Effector memory CD8-positive, alpha-beta T cell (primary cell): Measurements from ENCODE around the gene DOK4.

Experiments used
- ATAC-seq: fragments of 150-1000 bp; cut with Tn5 transposase; replicated peaks from 2 replicates; pipeline ENCODE4 v1.10.0; 2021; ENCODE audit warnings: mild to moderate bottlenecking, moderate library complexity
- DNase-seq, 3 experiments: peaks; one replicate each; pipeline ENCODE4 v3.0.0; 2021
- H3K27ac Mint-ChIP-seq, 2 donors: one replicate each; pipeline ENCODE4 v1.8.0; 2022; ENCODE audit warnings: mild to moderate bottlenecking in 2 of 2, mixed read lengths in 2 of 2, moderate library complexity in 2 of 2
- H3K27me3 Mint-ChIP-seq, 2 donors: one replicate each; pipeline ENCODE4 v1.8.0; 2022; ENCODE audit warnings: mixed read lengths in 2 of 2
- H3K36me3 Mint-ChIP-seq: one replicate; pipeline ENCODE4 v1.8.0; 2022; ENCODE audit warnings: mild to moderate bottlenecking, moderate library complexity, mixed read lengths; ENCODE audit not compliant: insufficient read depth
- H3K4me1 Mint-ChIP-seq, 2 donors: one replicate each; pipeline ENCODE4 v1.8.0; 2022; ENCODE audit warnings: low read depth in 2 of 2, mixed read lengths in 2 of 2
- H3K4me3 Mint-ChIP-seq, 2 donors: one replicate each; pipeline ENCODE4 v1.8.0; 2022; ENCODE audit warnings: mild to moderate bottlenecking in 2 of 2, mixed read lengths in 2 of 2, moderate library complexity in 2 of 2
- H3K9me3 Mint-ChIP-seq, 2 donors: one replicate each; pipeline ENCODE4 v1.8.0; 2022; ENCODE audit warnings: mixed read lengths in 2 of 2

DOK4 gene

DNA sequence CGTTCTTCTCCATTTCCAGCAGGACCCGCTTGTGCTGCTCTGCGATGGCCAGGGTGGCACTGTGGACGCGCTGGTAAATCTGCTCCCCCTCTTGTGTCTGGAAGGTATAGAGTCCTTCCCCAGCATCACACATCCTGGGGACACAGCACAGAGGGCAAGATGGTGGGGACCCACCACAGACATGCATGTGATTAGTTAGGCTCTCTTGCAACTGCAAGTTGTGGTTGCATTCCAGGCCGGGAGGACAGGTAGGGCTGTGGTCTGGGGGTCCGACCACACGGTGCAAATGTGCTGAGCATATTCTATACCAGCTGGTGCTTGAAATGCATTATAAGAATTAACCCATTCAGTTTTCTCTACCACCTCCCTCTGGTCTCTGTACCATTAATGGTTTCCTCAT, 12.4 kb downstream of the DOK4 start:
- Mint-ChIP-seq H3K4me3 (no peak overlapping the region), H3K27ac (no peak overlapping the region), H3K27me3 (no peaks in the 10 kb centered on the region), H3K36me3 (peaks cover 35% of the 10 kb centered on the region), H3K4me1 (peaks cover 6 to 9% of the 10 kb centered on the region in 2 donors), H3K9me3 (no peaks in the 10 kb centered on the region)
- DNase-seq (no peak), ATAC-seq (no peak)

- ATAC-seq (no peak), DNase-seq (no peak)
- Mint-ChIP-seq H3K27me3 (no peaks in the 10 kb centered on the region), H3K27ac (no peak overlapping the region), H3K36me3 (peaks cover 40% of the 10 kb centered on the region), H3K4me1 (peaks cover 8 to 9% of the 10 kb centered on the region in 2 donors), H3K4me3 (no peak overlapping the region), H3K9me3 (no peaks in the 10 kb centered on the region)
Observed at GRCh38 chr16:57473176-57473840, 13.0 kb downstream of the DOK4 start.

DNA sequence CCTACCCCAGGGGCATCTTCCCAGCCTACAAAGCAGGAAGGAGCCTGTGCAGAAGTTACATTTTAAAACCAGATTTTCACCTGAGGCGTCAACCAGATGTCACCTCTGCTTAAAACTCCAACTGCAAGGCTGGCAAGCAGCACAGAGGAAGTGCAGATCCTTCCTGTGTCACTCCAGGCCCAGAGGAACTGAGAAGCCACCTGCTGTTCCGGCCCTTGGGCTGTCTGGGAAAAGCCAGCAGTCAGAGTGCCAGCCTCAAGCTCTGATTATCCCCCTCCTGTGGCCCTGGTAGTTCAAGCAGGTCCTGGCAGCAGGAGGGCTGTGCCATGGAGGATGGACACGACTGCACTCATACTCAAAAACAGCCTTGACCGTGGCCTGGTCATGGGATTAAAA, 13.6 kb downstream of the DOK4 start:
- Mint-ChIP-seq H3K27ac (peak overlapping the region in 1 of 2 donors; percentile 61), H3K27me3 (no peaks in the 10 kb centered on the region), H3K4me3 (no peak overlapping the region), H3K9me3 (no peaks in the 10 kb centered on the region), H3K4me1 (peaks cover 9 to 13% of the 10 kb centered on the region in 2 donors), H3K36me3 (peaks cover 46% of the 10 kb centered on the region)
- DNase-seq (no peak), ATAC-seq (no peak)

- H3K4me1 Mint-ChIP-seq: peaks cover 9 to 17% of the 10 kb centered on the region in 2 donors
- peak overlapping the region; percentile 9 to 61 for H3K27ac Mint-ChIP-seq
- no peaks in the 10 kb centered on the region for H3K9me3 Mint-ChIP-seq
- DNase-seq (no peak), ATAC-seq (no peak)
- peaks cover 49% of the 10 kb centered on the region for H3K36me3 Mint-ChIP-seq
- H3K4me3 Mint-ChIP-seq: no peak overlapping the region
- H3K27me3 Mint-ChIP-seq: no peaks in the 10 kb centered on the region
Observed at GRCh38 chr16:57471852-57472664, 14.2 kb downstream of the DOK4 start.

DNA sequence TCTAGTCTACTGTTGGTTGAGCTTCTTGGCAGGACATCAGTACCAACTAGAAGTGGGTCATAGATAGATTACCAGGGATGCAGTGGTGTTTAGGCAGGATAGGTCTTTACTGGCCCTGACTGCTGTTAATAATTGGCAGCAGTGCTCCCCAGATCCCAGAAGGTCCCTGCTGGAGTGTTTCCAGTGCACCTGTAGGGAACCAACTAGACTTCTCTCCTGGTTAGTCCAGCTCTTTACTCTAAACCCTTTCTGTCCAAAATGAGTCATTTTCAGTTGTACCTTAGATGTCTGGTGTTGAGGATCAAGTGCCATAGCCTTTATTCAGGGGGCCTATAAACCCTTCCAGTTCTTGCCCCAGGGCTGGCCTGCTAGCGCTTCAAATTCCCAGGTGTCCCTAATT, 15.1 kb downstream of the DOK4 start:
- ATAC-seq (no peak), DNase-seq (no peak)
- Mint-ChIP-seq H3K27me3 (no peaks in the 10 kb centered on the region), H3K27ac (no peak overlapping the region), H3K36me3 (peaks cover 49% of the 10 kb centered on the region), H3K9me3 (no peaks in the 10 kb centered on the region), H3K4me1 (peaks cover 5 to 16% of the 10 kb centered on the region in 2 donors), H3K4me3 (no peak overlapping the region)

GRCh38 chr16:57470711-57471110, 15.6 kb downstream of the DOK4 start:
- H3K9me3 Mint-ChIP-seq: no peaks in the 10 kb centered on the region
- H3K27ac Mint-ChIP-seq: no peak overlapping the region
- DNase-seq (no peak), ATAC-seq (no peak)
- peaks cover 5 to 11% of the 10 kb centered on the region in 2 donors for H3K4me1 Mint-ChIP-seq
- H3K4me3 Mint-ChIP-seq: no peak overlapping the region
- H3K36me3 Mint-ChIP-seq: peaks cover 52% of the 10 kb centered on the region
- H3K27me3 Mint-ChIP-seq: no peaks in the 10 kb centered on the region

DNA sequence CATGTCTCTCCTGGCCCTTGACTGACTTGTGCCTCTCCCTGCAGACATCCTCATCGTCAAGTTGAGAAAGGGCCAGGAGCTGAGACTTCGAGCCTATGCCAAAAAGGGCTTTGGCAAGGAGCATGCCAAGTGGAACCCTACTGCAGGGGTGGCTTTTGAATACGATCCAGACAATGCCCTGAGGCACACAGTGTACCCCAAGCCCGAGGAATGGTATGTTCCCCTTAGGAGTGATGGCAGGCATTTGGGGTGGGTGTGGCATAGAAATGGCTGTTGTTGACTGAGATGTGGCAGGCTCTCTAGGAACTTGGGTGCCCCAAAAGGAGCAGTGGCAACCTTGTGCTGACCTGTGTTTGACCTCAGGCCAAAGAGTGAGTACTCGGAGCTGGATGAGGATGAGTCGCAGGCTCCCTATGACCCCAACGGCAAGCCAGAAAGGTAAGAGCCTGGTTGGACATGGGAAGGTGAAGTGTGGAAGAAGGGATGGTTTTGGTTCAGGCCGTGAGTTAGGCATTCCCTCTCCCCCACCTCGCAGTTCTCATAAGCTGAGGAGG, 16.3 kb downstream of the DOK4 start:
- no peaks in the 10 kb centered on the region for H3K27me3 Mint-ChIP-seq
- H3K9me3 Mint-ChIP-seq: no peaks in the 10 kb centered on the region
- no peak overlapping the region for H3K27ac Mint-ChIP-seq
- ATAC-seq (no peak), DNase-seq (no peak)
- H3K36me3 Mint-ChIP-seq: peaks cover 54% of the 10 kb centered on the region
- H3K4me1 Mint-ChIP-seq: peaks cover 5 to 14% of the 10 kb centered on the region in 2 donors
- H3K4me3 Mint-ChIP-seq: no peak overlapping the region

DNA sequence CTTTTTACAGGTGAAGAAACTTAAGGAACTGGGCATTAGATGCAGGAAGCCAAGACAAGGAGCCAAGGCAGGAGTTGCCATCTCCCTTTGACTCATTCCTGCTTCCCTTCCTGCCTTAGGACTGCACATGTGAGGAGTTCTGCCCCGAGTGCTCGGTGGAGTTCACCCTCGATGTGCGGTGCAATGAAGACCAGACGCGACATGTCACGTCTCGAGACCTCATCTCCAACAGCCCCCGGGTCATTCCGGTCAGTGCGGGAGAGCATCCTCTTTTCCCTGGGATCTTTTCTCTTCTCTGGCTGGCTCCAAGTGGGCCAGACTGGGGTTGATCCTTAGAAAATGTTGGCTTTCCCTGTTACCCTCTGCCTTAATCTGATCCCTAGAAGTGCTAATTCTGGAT, 17.2 kb downstream of the DOK4 start:
- H3K36me3 Mint-ChIP-seq: peaks cover 60% of the 10 kb centered on the region
- no peaks in the 10 kb centered on the region for H3K9me3 Mint-ChIP-seq
- DNase-seq (no peak), ATAC-seq (no peak)
- H3K27me3 Mint-ChIP-seq: no peaks in the 10 kb centered on the region
- H3K4me1 Mint-ChIP-seq: peaks cover 12 to 21% of the 10 kb centered on the region in 2 donors
- H3K27ac Mint-ChIP-seq: peak overlapping the region in 1 of 2 donors; percentile 65
- no peak overlapping the region for H3K4me3 Mint-ChIP-seq

GRCh38 chr16:57468346-57468745, 17.9 kb downstream of the DOK4 start:
- DNase-seq: no peak
- Mint-ChIP-seq H3K27ac (peak overlapping the region in 1 of 2 donors; percentile 65), H3K4me1 (peaks cover 18 to 26% of the 10 kb centered on the region in 2 donors), H3K9me3 (no peaks in the 10 kb centered on the region), H3K27me3 (no peaks in the 10 kb centered on the region), H3K4me3 (no peak overlapping the region), H3K36me3 (peaks cover 67% of the 10 kb centered on the region)
- ATAC-seq: no peak

DNA sequence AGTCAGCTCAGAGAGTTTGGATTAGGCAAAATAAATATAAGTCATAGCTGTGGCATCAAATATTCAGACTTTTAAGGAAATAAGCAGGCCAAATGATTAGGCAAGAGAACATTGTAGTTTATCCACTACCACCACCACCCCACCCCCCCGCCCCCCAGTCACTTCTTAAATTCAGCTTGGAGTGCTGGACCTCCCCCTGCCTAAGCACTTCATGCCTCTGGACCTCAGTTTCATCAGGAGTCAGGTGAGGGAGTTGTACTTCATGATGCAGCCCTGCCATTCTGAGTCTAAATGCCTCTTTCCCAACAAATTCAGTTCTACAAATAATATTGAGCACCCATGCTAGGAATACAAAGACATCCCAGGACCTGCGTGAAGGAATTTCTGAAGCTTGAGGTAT, 21.8 kb downstream of the DOK4 start:
- peak overlapping the region in 1 of 2 donors; percentile 100 for H3K4me3 Mint-ChIP-seq
- H3K27me3 Mint-ChIP-seq: no peaks in the 10 kb centered on the region
- ATAC-seq (no peak), DNase-seq (no peak)
- peaks cover 24 to 41% of the 10 kb centered on the region in 2 donors for H3K4me1 Mint-ChIP-seq
- H3K9me3 Mint-ChIP-seq: no peaks in the 10 kb centered on the region
- H3K27ac Mint-ChIP-seq: peak overlapping the region; percentile 26 to 95
- H3K36me3 Mint-ChIP-seq: peaks cover 54% of the 10 kb centered on the region

DNA sequence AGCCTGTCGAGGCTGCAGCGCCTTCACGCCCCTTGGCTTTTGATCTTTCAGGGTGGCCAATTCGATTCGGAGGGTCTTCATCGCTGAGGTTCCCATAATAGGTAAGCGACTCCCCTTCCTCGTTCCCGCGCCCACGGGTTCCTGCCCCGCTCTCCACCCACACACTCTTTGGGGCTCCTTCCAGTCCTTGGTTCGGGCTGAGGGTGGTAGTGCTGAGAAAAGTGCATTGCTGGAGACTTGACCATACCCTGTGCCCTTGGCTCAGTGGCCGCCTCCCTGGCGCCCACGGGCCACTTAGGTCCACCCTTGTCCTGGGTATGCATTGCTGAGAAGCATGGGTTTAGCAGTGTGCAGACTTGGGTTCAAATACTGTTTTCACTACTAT, 23.3 kb downstream of the DOK4 start:
- no peak for DNase-seq
- ATAC-seq: peak; percentile 7
- H3K27ac Mint-ChIP-seq: peak overlapping the region; percentile 95 to 99

DNA sequence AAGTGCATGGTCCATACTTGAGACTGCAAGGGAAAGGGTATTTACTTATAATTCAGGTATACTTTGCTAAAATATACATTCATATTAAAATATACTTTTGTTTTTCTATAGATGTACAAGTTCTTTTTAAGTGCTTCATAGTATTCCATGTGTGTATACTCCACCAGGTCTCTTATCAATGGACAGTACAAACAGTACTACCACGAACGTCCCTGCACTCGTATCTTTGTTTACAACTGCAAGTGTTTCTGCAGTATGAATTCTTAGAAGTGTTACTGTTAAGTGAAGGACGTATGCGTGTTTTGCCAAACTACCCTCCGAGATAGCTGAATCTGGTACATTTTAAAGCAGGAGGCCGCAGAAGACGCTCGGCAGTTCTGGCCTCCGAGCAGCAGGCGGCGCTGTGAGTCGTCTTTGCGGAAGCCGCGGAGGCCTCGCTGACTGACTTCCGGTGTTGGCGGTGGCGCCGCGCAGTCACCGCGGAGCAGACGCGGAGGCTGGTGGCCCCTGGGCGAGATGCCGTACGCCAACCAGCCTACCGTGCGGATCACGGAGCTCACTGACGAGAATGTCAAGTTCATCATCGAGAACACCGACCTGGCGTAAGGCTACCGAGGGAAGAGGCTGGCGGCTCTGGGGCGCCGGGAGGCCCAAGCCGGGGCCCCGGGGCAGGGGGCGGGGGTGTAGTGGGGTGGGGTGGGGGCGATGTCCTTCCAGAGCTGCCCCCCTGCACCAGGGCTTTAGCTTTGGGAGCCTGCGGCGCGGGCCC, 23.9 kb downstream of the DOK4 start, which contains the start of gene POLR2C:
POLR2C (plus strand) TSS at position 471 of the 769 bp plus-strand sequence; CDS start at position 517, 46 bp downstream.
- Mint-ChIP-seq H3K9me3 (no peaks in the 10 kb centered on the region), H3K27me3 (no peaks in the 10 kb centered on the region), H3K36me3 (peaks cover 35% of the 10 kb centered on the region), H3K4me1 (peaks cover 24 to 32% of the 10 kb centered on the region in 2 donors), H3K27ac (peak within 1 kb of the TSS; percentile 95 to 99), H3K4me3 (peak within 1 kb of the TSS; percentile 87 to 100)
- DNase-seq (peak; percentile 93 to 94 (median 93)), ATAC-seq (peak; percentile 98)

More for the DNA sequence above, 23.3 kb downstream of the DOK4 start:
- Mint-ChIP-seq H3K4me3 (peak overlapping the region; percentile 87 to 100), H3K27me3 (no peaks in the 10 kb centered on the region), H3K4me1 (peaks cover 24 to 38% of the 10 kb centered on the region in 2 donors), H3K9me3 (no peaks in the 10 kb centered on the region), H3K36me3 (peaks cover 40% of the 10 kb centered on the region)

GRCh38 chr16:57452021-57452420, 34.3 kb downstream of the DOK4 start:
- H3K4me1 Mint-ChIP-seq: peaks cover 3 to 17% of the 10 kb centered on the region in 2 donors
- no peaks in the 10 kb centered on the region for H3K27me3 Mint-ChIP-seq
- H3K9me3 Mint-ChIP-seq: no peaks in the 10 kb centered on the region
- H3K4me3 Mint-ChIP-seq: no peak overlapping the region
- peaks cover 24% of the 10 kb centered on the region for H3K36me3 Mint-ChIP-seq
- ATAC-seq: no peak
- peak overlapping the region in 1 of 2 donors; percentile 83 for H3K27ac Mint-ChIP-seq
- no peak for DNase-seq
